Measurements from ENCODE around the gene FARS2.

The FARS2 gene

DNA sequence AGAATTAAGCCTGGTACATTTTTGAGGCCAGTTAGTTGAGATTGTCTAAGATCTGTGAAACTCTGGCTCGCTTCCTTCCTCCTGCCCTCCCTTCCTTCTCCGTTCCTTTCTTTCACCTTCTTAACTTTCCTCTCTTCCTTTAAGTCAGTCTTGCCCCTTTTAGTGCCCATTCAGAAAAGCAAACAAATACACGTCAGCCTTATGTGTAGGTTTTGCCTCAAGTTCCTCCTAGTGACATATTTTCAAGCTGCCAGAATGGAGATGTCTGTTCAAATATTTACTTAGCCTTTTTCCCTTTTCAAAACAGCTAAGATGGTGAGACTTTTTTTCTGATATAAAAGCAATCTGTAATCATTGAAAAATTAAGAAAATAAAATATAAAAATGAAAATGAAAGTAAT lies 178.4 kb downstream of the FARS2 start:
- DNase-seq: peak; percentile 75

DNA sequence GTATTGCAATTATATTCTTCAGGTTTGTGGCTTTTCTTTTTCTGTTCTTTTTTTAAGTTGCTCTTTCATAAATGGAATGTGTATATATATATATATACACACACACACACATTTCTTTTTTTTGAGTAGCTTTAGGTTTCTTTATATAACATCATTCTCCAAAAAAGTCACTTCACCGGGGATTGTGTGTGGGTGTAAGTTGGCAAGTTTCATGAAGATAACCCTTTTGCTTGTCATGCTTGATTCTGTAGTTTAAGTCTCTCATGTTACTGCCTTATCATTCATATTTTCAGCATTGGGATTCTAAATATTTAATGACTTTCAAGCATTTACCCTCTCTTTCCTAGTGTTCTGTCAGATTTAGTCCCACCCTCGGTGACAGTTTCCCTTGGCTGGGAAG lies 181.0 kb downstream of the FARS2 start:
- DNase-seq: no peak

DNA sequence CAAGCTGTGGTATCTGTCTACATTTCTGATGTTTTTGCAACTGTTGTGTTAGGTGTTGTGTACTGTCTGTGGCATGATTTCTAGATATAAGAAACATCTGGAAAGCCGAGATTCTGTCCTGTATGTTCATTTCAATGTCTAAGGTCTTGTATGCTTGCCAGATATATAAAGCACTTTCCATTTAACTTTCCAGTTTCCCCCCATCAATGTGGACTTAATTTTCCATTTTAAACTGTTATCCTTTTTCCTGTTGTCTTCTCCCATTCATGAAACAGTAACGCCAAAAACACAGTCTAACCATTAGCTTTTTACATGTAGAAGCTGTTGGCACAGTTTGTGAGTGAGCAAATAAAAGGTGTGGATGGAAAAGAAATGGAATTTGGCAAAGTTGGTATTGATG lies 181.6 kb downstream of the FARS2 start:
- DNase-seq: no peak

DNA sequence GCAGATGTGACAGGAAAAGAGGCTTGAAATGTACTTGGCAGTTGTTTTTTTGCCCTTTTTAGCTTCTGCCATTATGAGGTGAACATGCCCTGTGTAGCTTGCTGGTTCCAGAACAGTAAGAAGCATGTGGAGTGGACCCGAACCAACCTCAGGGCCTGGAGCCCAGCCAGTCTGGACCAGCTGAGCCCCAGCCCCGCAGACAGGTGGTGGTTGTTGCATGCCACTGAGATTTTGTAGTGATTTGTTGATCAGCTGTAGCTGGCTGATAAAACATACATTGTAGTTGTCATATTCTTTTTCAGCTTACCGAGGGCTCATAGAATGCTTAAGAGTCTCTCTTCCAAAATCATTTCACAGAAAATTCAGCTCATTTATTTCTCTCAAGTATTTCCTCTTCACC lies 182.2 kb downstream of the FARS2 start:
- DNase-seq: no peak

DNA sequence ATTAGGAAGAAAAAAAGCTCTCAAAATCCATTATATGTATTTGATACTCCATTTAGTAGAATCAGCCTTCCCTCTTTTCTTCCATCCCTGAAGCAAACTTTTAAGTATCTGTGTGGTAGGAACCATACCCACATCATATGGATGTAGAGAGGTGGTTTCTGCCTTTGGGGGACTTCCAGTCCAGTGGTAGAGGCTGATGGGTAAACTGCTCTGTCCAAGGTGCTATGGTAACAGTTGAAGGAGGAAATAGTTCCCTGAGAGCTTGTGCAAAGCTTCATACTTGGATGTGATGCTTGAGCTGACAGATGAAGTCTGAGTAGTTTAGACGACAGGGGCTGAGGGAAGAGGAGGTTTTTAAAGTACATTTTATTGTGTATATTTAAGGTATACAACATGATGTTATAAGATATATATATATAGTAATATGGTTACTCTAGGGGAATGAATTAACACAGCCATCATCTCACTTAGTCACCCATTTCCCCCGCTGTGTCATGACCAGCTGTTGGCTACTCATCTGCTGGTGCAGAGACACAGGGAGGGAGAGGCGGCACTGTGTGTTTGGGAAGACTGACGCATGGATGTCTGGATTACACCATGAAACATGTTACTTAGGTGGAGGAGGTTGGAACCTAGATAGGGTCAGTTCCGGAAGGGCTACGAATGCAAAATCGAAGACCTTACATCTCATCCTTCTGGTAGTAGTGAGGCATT lies 185.2 kb downstream of the FARS2 start:
- no peak for DNase-seq

DNA sequence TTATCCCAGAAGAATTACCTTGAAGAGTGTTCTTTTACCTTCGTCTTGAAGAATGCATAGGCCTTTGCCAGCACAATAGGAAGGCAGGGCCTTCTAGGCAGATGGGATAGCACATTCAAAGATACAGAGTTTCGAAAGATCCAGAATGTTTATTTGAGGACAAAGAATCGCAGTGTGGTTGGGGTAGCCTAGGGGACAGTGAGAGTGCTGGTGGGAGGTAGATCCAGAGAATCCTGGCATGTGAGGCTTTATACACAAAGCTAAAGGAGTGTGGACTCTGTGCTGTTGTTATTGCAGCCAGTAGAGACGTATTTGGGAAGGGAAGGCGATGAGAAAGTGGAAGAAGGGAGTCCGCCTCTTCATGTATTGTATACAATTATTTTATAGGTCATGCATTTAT lies 186.6 kb downstream of the FARS2 start:
- DNase-seq: no peak

DNA sequence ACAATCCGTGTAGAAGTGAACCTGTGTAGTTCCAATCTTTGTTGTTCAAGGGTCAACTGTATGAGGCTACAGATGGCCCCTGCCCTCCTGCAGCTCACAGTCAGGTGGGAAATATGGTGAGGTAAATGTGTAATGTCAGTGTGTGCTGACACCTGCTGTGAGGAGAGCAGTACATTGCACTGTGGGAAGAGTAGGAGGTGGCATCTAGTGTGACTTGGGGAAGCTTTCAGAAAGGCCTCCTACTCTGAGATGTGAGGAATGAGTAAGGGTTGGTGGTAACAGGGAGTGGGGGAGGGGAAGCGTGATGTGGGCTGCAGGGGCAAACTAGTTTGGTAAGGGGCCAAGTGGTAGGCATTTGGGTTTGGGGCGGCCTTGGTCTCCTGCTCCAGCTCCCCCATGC lies 188.8 kb downstream of the FARS2 start:
- peak; percentile 19 for DNase-seq

DNA sequence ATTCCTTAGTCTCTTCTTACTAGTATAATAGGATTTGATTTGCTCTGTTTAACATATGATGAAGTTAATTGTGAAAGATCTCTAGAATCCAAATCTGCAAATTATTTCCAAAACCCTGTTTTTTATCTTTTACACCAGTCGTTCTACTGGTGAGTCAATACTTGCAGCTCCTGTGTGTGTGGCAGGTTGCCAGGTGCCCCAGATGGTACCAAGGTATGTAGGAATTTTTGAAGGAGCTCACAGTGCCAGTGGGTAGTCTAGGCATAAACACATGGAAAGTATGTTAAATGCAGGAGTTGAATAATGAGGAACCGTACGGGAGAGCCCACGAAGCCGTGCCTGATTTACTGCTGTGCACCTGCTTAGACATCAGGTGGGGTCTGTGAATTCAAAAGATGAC lies 192.2 kb downstream of the FARS2 start:
- peak; percentile 73 for DNase-seq

DNA sequence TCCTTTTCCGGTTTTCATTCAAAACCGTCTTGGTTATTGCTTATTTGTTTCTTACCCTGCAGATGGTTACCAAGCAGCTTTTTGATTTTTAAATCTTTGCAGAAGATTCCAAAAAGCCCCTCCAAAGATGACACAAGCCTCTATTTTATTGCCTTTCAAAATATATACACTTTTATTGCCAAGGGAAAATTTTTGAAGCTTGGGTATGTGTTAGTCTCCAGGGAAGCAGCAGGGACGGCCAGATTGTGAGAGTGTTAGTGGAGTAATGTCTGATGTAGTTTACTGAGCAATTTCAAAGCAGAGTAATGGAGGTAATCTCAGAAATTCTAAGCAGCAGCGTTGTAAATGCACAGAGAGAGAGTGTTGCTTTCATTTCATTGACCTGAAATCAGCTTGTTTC lies 193.8 kb downstream of the FARS2 start:
- DNase-seq: no peak

DNA sequence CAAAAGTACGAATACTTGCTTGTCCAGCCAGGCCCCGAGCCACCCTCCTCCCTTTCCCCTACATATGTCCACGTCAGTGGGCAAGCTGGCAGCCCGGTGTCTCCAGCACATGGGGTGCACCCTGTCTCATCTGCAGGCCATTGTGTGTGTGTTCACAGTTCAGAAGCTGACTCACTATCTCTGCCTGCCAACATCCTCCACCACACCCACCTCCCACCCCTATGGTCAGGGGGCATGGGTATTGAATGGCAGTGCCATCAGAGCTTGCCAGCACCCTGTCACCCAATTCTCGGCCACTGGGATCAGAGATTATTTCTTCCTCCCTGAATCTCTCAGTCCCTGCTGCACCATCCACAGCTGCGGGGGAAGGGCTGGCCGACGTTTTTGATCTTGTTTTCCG lies 195.7 kb downstream of the FARS2 start:
- peak; percentile 55 for DNase-seq

DNA sequence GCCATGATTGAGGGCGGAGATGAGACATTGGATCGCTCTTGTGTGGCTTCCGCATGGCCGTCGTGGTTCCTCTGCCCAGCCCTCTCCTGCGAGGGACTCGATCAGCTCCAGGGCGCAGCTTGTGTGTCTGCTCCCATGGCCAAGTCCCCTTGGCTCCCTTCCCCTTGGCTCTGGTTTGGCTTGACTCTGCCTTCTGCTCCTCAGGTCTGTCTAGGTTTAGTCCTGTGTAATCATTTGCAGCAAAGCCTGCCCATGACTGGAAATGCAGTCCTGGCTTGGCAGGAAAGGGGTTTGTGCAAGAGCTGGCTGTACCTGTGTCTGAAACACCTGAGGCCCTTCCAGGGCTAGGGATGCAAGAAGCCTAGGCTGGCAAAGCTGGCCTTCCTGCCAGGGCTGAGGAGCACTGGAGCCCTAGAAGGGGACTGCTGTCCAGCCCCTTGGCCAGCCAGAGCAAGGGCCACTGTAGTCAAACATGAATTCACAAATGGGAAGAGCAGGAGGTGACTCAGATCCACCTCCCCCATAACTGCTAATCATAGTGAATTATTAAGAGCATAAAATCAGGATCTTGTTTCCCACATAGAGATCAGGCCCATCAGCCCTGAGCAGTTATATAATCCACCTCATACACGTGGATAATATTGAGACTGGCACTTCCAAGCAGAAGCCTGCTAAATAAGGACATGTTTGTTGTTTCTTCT lies 196.8 kb downstream of the FARS2 start:
- DNase-seq: peak; percentile 85

DNA sequence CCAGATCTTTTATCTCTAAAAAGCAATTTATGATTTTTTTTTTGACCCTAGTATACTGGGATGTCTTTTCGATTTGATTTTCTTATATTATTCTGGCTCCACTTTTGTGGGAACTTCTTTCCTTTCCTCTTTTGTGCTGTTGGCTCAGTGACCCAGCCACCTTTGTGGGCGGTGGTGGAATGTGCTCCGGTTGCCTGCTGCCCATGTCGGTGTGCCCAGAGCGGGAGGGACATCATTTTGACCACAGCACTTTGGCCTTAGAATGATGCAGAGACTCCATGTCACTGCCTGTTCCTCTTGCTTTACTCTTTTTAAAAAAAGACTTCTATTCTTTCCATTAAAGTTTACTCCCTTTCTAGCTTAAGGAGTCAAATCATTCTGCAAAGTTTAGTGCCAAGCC lies 198.0 kb downstream of the FARS2 start:
- no peak for DNase-seq

DNA sequence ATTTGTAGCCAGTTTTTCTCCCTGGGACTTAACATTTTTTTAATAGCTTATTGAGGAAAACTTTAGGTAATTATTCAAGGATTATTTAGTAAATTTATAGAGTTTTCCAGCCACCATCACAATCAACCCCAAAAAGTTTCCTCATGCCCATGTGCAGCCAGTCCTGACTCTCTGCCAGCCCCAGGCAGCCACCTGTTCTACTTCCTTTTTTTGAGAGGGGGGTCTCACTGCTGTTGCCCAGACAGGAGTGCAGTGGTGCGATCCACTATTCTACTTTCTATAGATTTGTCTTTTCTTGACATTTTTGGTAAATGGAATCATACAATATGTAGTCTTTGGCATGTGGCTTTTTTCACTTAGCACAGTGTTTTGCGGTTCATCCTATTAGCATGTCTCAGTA lies 200.1 kb downstream of the FARS2 start:
- DNase-seq: no peak

DNA sequence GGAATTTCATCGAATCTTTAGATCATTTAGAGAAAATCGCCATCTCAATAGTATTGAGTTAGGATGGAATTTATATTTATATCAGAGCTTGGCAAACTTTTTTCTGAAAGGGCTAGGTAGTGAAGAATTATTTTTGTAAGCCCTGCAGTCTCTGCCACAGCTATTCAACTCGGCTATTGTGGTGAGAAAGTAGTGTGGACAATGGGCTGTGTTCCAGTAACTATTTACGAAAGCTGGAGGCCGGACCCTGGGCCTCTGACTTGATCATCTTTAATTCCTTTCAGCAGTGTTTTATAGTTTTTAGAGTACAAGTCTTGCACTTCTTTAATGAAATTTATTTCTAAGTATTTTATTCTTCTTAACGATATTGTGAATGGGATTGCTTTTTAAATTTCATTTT lies 201.5 kb downstream of the FARS2 start:
- DNase-seq: no peak

DNA sequence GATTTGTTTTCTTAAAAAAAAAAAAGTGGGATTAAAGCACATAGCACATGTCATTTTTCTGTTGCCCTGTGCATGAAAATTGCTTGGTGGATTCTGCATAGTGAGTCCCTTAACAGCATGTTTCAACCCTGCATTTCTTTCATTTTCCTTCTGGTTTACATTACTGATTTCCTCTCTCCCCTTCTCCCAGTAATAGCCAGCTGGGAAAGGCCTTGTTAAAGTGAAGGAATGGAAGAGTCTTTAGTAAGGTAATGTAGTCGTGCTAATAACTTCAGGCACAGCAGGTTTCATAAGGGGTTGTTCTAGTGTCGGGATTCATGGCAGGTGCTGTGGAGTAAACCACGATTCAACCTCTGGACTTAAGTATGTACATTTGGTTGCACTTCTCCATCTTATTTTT lies 202.4 kb downstream of the FARS2 start:
- no peak for DNase-seq

DNA sequence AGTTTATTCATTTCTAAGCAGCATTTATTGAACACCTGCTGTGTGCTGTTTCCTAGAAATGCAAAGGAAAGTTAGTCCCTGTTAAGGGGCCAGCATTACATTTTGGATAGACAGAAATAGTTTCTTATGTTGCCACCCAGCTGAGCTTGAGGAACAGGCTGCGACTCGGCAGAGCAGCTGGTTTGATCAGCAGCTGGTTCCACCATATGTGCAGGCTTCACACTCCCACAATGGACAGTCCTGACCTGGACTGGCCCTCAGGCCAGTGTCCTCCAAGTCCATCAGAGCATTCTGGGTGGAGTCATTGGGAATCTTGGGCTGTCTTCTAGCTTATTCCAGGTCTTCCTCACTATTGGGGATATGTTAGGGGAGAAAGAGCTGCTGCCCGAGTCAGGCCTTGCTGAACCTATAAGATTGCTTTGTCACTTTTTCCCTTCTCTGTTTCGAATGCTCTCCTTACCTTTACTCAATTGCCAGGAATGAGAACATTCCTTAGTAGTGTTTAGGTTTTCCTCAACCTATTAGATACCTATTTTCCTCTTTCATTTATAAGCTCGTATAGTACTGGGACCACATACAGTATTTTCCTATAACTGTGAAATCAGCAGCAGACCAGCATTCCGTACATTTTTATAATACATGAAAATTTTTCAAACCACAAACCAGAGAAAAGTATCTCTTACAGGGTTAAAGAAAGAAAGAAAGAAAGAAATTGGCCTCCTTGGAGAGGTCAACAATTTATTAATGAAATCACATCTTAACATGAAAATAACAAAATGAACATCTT lies 203.0 kb downstream of the FARS2 start:
- DNase-seq: no peak

DNA sequence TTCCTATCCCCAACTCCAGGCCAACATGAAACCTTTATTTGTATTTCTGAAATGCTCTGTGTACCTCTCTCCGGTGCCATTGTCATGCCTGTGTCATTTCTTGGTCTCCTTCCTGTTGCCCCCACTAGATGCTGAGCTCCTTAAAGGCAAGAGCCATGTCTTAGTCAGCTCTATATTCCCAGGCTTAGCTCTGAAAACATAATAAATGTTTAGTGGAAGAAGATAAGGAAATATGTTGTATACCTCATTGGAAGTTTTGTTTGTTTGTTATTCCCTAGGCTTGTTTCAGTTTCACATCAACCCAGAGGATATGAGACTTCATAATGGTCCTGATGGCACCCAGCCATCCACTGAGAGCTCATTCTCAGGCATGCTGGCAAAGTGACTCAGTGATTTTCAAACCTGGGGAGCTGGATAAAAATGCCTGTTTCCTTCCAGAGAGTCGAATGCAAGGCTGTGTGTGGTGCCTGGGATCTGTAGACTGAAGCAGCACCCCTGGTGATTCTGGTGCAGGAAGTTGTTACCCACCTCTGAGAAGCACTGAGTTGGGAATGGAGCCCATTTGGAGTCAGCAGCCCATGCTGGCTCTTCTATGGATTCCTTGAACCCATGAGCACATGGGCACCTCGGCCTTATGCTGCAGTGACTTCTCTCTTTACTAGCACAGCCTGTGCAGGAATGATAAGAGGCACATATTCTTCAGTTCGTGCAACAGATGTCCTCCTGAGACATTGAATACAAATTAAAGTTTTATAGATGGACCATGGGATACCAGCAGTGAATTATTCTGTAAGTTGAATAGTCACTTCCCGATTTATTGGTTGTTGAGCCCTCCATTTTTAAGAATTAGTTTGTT lies 205.2 kb downstream of the FARS2 start:
- DNase-seq: peak; percentile 26

DNA sequence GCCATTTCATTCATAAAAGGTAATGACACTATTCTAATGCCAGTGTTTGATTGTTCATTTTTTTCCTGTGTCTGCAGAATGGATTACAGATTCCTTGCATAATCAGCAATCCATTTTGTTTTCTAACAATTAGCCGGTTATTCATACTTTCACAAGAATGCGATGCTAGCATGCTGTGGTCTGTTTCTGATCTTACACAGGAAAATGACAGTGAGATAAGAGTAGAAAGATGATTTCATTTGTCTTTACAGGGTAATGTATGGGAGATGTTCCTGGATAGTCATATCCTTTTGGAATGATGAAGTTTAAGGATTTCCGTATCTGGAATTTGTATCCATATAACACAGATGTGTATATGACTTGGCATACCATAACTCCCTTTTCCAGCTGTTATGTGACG lies 207.3 kb downstream of the FARS2 start:
- no peak for DNase-seq

DNA sequence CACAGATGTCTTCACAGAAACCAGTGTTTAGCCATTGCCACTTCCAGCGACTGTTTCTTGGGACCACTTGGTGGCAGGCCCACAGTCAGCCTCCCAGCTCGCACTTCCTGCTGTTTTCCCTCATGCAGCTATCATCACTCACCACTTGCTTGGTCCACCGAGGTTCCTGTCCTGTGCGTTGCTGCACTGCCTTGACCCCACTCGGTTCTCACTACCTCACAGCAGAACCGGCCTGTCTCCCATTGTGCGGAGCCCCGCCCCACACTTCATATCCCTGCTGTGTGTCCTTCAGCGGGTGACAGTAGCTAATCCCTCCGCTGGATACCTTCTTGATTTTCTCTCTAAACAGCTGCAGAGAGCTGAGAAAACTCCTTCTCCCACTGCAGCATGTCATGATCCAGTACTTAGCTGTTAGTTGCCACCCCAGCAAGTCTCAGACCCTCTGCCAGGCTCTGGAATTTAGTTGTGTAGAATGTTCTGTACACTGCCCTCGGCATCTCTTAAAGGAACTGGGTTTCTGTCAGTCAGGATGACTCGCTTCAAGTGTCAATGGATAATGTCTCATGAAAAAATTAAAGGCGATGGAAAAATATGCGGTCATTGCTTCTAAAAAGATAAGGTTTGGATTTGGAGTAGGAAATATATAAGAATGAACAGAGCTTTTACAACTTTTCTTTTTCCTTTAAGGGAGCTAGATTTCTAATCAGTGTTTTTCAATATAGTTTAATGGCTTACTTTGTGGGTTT lies 208.0 kb downstream of the FARS2 start:
- DNase-seq: no peak

DNA sequence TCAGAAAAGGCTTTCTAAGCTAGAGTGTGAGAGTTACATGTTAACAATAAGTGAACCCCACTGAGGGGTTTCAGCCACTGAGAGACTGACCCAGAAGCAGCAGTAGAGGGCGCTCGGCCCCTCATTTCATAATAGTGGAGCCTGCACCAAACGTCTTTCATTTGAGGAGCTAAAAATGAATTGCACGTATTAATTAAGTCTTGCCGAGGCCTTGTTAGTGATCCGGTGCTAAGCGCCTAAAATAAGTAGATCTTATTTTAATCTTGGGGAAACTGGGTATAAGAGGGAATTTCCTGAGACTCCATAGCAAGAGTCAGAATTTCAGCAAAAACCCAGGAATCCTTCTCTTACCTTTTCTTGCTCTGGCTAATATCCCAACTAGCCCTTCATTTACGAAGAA lies 209.7 kb downstream of the FARS2 start:
- DNase-seq: peak; percentile 85

DNA sequence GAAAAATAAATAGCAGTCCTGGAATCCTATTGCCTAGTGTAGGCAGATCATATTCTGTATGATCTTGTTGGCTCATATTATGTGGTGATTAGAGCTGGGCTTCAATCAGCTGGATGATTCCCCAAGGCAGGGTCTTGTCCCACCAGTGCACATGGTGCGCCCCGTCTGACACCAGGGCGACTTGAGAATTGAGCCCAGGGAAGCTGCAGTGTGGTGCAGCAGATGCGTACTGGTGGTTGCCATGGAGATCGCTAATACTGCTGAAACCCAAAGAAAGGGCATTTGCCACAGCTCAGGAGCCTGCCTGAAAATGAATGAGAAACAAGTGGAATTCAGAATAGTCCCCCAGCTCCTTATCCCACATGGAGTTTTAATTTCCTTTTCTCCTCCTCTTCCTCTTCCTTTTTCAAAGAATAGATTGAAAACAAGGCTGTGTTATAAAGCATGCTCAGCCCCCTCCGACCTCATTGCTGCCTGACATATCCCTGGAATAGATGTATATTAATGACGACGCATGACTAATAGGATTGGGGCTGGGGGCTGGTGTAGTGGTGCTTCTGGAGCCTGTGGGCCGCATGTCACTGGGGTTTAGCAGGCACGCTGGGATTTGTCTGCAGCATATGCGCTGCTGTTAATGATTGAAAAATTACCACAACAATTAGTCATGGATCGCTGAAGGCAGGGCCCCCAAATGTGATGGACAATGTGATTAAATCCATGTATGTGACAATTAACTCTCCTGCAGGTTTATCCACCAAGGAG lies 210.5 kb downstream of the FARS2 start:
- DNase-seq: peak; percentile 97

DNA sequence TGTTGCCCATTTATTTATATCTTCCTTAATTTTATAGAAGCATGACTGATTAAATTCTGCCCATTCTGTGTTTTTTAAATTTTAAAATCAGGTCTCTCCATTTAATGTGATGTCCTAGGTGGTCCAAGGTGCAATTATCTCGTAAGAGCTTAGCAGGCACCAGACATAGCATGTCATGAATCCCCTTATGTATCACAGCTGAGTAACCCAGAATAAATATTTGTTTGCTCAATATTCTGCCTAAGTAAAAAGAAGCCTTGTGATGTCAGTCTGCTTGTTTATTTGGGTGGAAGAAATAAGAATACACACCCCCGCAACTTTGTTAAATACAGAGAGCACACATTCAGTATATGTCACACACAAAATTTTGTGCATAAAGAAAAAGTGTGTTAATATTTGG lies 211.3 kb downstream of the FARS2 start:
- DNase-seq: peak; percentile 62
